ENCODE measurements around the gene SSH2. TPM values are rescaled to one million over a fixed set of nuclear protein-coding genes. Genes with fewer than 3 reads are reported as not detected.

The SSH2 gene
- total and polyA plus RNA-seq, 2 of the 13 experiments (the other 11 are each of a cell fraction or from before 2014, with no cell fraction given): 6.0 to 6.4 TPM

- Histone ChIP-seq H3K4me3 (replicated peaks in 1 of 3; ENCODE audit: insufficient read depth in 1 of 3, low read depth in 2 of 3, low read length in 3 of 3) (no peak overlapping the region), H3K4me2 (ENCODE audit: low read depth, low read length) (no peak overlapping the region), H4K20me1 (ENCODE audit: insufficient read depth, low read length) (no peaks in the 10 kb centered on the region), H3K36me3 (replicated peaks in 1 of 2; ENCODE audit: control insufficient read depth in 1 of 2, insufficient read depth in 2 of 2, low read length in 2 of 2) (no peaks in the 10 kb centered on the region), H3K79me2 (ENCODE audit: insufficient read depth, low read length) (no peaks in the 10 kb centered on the region), H3K27me3 (ENCODE audit: control insufficient read depth in 1 of 2, insufficient read depth in 2 of 2, low read length in 2 of 2) (no peaks in the 10 kb centered on the region), H3K27ac (ENCODE audit: extremely low read length, insufficient read depth, low read length) (no peak overlapping the region), H2AFZ (ENCODE audit: low read length) (no peak overlapping the region), H3K4me1 (ENCODE audit: insufficient read depth, low read length) (peaks cover 38% of the 10 kb centered on the region), H3K9me3 (ENCODE audit: low read length) (0 out of 2 replicates have a peak, but pooled peaks cover 5% of the 10 kb centered on the region), H3K9ac (ENCODE audit: insufficient read depth, low read depth, low read length) (no peak overlapping the region)
- no TSS peak for BruUV-seq (replicated peaks)
- intact Hi-C loops (cut with micrococcal nuclease; ENCODE audit: unreplicated experiment) (loop anchor here (5.0 kb wide), 1 partner anchor 36 kb away; no protein-coding TSS in a partner anchor), in situ Hi-C loops (cut with HindIII; ENCODE audit: extremely low pct_ligation_motif_present, low pct_unique_long_range_greater_than_20kb) (no loop called here)
- 58% methylated on average over 2 of the region's 2 CpGs for WGBS (ENCODE audit: low lambda C conversion rate)
- ChIA-PET CTCF (ENCODE audit: low intra/inter-chr PET ratio, low total read pairs) (no interaction called here), POLR2A (no interaction called here)
- FAIRE-seq: no peak
- DNase-seq (ENCODE audit: low spot score): no peak
- ATAC-seq: no peak
- TF ChIP-seq NFAT5 (CRISPR knock-in tag; IDR thresholded peaks at IDR 0.05): no peak
- TF ChIP-seq, protein P1, sequence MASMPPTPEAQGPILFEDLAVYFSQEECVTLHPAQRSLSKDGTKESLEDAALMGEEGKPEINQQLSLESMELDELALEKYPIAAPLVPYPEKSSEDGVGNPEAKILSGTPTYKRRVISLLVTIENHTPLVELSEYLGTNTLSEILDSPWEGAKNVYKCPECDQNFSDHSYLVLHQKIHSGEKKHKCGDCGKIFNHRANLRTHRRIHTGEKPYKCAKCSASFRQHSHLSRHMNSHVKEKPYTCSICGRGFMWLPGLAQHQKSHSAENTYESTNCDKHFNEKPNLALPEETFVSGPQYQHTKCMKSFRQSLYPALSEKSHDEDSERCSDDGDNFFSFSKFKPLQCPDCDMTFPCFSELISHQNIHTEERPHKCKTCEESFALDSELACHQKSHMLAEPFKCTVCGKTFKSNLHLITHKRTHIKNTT (CRISPR knock-in tag; IDR thresholded peaks at IDR 0.05): no peak
- no peak for TF ChIP-seq ZFP36 (IDR thresholded peaks at IDR 0.05; ENCODE audit: borderline replicate concordance, low read depth, low read length, partially characterized antibody)
- TF ChIP-seq MAFK (conservative IDR thresholded peaks at IDR 0.05 in 1 of 2, IDR thresholded peaks at IDR 0.05 in 1 of 2; ENCODE audit: low read length in 2 of 2): no peak
- no peak for TF ChIP-seq EZH2 (conservative IDR thresholded peaks at IDR 0.05; ENCODE audit: low read depth, low read length)
- TF ChIP-seq ZNF563 (CRISPR knock-in tag; IDR thresholded peaks at IDR 0.05): no peak
- no peak for TF ChIP-seq ATF4 (CRISPR knock-in tag; IDR thresholded peaks at IDR 0.05)
- TF ChIP-seq NKX3-1 (CRISPR knock-in tag; IDR thresholded peaks at IDR 0.05): no peak
These were observed 196.9 kb downstream of the SSH2 start for GRCh38 chr17:29733166-29733565.

Data from HepG2 (cell line).